Measurements from ENCODE around the gene STK39. TPM values are rescaled to one million over a fixed set of nuclear protein-coding genes. Genes with fewer than 3 reads are reported as not detected.

Gene STK39
- total RNA-seq, 1 experiment from 2014 or later = 22.5 TPM

DNA sequence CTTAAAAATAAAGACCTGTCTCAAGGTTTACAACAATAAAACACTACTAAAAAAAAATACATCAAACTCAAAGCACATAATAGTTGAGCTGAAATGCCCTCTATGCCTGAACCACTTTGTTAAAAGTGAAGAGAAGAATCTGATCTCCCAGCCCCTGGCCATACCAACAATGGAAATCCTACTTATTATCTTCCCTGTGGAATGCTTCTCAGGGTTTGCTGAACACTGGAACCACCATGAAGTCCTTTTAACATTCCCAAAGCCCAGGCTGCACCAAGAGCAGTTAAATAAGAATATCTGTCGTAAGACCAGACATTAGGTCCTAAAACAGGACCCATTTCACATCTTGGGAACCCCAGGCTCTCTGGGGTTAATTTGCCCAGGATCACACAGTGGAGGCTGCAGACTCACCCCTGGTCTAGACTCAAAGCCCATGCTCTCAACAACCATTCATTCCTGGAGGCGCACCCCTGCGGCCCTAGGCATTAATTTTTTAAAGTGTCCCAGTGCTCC is 285.8 kb downstream of the STK39 start:
- DNase-seq (ENCODE audit: low read depth) = no peak

DNA sequence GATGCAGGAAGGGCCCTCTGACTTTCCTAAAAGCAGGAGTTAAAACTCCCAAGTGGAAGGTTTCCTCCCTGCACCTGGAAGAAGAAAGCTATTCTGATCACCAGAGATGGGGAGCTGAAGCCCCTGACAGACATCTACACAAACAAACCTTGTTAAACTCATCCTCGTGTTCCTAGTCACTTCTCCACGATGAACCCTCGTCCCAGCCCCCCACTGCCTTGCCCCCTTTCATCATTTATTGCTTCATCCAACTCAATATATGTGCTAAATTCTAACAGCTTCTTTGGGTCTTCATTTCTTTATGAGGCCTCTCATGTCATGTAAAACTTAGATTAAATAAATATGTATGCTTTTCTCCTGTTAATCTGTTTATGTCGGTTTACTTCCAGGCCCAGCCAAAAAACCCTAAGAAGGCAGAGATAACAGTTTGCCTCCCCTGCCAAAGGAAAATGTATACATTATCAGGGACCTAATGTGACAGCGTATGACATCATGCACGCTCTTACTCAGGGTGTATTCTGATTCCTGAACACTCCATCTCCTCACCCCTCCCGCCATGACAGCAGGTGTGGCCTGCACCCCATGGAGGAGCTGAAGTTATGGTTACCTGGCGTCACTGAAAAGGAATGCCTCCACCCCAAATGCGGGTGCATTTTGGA is 287.2 kb downstream of the STK39 start:
- DNase-seq (ENCODE audit: low read depth) = no peak

DNA sequence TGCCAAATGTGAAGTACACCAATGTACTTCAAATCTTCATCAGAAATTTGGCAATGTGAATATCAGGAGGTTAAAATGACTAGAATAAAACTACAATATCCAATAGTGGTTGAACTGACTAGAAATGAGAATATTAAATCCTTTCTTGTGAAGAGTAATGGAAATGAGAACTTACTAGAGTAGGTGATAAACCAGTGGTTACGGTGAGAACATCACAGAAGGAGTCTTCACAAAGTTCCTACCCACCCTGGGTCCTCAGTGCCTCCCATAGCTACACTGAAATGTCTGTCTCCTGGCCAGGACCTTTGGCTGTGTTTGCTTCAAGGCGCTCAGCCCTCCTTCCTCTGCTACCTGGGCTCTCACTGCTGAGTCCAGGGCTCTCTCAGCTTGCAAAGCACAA is 289.7 kb downstream of the STK39 start:
- no peak for DNase-seq (ENCODE audit: low read depth)

DNA sequence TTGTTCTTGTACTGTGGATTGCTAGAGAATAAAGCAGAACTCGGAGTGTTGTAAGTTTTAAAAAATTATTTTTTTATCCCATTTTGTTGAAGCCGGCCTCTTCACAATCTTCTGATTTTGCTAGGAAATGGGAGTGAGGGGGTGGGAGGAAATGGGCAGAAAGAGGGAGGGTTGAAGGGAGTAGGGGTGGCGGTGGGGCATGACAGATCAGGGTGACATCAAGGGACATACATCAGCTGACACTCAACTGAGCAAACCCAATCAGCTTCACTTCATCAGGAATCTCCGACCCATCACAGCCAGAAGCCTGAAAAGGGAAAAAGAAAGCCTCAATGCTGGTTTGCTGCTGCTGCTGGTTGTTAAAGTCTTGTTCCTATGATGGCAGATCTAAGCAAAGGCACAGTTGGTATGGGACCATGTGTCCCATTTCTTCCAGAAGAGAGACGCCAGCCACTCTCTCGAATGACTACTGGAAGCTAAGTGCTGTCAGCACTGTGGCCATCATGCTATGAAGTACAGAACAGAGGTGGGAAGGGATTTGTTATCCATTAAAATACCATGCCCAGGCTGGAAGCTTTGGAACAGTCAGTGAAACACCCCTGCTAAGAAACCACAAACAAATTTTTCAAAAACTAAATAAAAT is 292.0 kb downstream of the STK39 start:
- DNase-seq (ENCODE audit: low read depth) = no peak

DNA sequence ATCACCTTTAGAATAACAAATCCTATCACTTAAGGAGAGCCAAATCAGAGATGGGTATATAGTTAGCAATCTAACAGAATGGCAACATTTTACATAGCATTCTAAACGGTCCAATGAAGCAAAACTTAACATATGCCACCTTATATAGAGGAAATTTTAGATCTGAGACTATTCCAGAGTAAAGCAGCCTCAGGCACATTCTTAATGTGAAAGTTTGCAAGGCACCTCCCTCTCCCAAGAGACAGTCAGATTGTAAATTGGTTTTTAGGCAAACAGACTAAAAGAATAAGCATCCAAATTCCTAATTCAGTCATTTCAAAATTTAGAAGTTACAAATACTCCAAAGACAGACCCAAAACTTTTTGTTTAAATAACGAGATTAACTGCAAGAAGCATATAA is 292.9 kb downstream of the STK39 start:
- DNase-seq (ENCODE audit: low read depth) = no peak

DNA sequence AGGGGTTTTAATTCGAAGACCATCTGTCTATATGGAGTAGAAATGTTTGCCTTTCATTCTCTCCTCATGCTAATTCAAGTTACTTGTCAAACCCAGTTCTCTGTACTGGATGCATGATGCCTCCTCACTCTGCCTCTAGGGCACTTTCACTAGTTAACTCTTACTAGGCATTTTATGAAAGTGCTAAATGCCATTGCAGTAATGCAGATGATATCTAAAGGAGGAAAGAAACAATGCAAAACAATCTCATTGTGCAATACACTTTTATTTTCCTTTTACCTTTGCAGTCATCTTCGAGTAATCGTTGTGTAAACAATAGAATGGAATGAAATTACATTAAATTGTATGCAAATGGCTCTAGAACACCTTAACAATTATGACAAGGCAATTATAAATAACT is 293.6 kb downstream of the STK39 start:
- no peak for DNase-seq (ENCODE audit: low read depth)

DNA sequence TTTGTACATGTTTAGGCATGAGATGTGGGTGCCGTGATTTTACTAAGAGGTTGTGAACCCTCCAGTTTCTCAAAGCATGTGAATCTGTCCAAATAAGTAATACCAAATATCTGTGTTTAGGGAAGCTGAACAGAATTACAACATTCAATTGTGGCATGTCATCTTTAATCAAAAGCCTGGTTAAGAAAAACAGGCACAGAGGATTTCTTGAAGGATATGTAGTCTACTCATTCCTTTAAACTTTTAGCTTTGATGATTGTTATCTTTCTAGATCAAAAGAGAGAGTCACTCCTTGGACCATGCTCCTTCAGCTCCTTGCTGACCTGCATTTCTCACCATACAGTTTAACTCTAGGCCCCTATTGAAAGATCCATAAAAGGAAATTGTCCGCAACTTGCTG is 296.8 kb downstream of the STK39 start:
- no peak for DNase-seq (ENCODE audit: low read depth)

DNA sequence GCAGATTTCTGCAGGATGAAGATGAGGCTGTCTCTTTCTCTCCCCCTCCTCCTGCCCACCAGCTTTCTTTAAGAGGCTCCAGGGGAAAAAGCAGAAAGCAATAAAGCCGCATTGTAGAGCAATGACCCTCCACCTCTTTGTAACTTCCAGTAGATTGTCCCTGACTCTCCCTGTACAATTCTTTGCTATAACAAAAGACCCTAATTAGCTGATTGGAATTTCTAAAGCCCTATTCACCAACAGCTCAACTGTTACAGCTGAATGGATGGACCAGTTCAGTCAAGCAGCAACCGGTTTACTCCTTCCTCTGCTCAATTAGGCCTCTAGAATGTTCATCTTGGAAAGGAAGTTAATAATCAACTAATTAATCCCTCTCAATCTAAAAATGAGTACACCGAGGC is 301.0 kb downstream of the STK39 start:
- no peak for DNase-seq (ENCODE audit: low read depth)

DNA sequence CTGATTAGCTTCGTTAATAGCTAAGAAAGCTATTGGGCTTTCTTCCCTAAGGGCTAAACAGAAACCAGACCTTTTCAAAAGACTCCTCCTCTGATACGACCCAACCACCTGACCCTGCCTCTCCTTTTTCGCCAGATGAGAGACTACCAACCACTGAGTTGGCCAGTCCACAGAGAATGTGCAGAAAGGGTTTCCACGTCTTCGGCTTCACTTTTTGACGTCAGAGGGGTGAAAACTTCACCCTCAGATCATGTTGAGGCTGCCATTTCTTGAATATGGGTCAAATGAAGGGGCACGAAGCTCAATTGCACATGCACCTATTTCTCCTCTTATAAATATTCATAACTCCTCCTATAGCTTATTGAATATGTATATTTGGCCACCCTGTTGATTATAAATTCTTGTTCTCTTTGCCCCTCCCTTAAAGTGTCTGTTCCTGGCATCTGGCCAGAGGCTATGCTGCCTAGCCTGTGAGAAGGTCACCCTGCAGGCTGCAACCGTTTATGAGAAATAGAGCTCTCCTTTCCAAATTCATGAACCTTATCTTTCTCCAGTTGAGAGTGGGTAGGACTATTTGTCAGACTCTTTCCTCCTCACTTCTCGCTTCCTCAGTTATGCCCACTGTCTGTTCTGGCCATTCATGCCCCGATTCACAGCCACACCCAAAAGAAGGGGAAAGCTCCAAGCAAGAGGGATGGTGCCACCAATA is 301.6 kb downstream of the STK39 start:
- no peak for DNase-seq (ENCODE audit: low read depth)

DNA sequence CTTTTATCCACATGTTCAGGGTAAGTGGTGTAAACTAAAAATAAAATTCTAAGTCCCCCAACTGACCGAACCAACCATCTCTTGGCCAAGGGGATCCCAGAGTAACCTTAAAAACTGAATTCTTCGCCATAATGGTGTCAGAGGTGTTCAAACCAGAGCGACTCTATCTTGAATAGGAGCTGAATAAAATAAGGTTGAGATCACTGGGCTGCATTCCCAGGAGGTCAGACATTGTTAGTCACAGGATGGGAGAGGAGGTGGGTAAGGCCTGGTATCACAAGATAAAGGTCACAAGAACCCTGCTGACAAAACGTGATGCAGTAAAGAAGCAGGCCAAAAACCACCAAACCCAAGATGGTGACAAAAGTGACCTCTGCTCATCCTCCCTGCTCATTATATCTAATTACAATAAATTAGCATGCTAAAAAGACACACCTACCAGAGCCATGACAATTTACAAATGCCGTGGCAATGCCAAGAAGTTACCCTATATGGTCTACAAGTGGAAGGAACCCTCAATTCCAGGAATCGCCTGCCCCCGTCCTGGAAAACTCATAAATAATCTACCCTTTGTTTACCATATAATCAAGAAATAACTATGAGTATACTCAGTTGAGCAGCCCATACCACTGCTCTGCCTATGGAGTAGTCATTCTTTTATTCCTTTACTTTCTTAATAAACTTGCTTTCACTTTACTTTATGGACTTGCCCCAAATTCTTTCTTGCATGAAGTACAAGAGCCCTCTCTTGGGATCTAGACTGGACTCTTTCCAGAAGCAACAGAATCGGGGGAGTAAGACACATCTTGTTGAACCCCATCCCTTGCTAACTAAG is 302.4 kb downstream of the STK39 start:
- DNase-seq (ENCODE audit: low read depth) = peak; percentile 16

DNA sequence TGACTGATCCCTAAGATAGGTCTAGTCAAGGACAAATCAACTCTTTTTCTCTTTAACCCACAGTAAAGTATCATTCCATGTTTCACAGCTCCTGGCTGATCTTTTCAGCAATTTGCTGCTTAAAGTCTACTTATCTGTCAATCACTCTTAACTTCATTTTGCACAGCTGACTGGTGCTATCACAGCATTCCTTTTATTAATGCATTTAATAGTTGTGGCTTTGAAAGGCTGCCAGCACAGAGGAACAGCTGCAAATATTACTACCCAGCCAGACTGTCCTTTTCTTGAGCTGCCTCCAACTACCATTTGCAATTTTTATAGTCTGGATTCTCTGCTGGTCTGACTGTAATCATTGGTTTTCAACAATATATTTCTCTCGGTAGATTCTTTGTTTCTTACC is 303.5 kb downstream of the STK39 start:
- DNase-seq (ENCODE audit: low read depth) = no peak

DNA sequence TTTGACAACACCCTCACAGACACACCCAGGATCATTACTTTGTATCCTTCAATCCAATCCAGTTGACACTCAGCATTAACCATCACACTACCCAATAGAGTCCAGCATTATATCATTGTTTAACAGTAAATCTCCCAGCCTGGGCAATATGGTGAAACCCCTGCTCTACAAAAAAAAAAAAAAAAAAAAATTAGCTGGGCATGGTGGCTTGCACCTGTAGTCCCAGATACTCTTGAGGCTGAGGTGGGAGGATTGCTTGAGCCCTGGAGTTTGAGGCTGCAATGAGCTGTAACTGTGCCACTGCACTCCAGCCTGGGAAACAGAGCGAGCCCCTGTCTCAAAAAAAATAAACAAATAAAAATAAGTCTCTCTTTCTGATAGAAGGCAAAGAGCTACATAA is 304.0 kb downstream of the STK39 start:
- no peak for DNase-seq (ENCODE audit: low read depth)

DNA sequence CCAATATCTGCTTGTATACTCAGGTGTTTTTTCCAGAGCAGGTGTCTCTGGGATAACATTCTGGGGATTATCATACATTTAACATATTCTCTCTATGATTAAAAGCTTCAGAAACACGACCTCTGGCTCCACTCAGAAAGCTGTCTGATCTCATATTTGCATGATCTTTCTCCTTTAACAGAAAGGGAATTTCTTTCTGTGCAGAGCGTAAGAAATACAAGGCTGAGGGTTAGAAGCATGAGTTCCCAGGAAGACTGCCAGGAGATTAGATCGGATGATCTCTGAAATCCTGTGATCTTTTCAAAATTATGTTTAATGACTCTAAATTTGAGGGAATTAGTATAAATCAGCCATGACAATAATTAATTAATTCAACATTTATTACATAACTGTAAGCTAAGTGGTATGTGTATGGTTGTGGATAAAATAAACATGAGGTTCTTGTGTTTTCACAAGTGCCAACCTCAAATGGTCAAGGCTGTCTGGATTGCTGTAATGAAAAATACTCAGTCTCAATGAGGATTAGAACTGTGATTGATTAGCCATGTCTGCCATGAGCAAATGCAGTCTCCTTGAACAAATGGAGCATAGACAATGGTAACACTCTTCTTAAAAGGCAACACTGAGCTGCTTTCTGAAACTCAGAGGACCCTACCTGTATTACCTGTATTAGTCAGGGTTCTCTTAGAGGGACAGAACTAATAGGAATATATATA is 304.9 kb downstream of the STK39 start:
- no peak for DNase-seq (ENCODE audit: low read depth)

DNA sequence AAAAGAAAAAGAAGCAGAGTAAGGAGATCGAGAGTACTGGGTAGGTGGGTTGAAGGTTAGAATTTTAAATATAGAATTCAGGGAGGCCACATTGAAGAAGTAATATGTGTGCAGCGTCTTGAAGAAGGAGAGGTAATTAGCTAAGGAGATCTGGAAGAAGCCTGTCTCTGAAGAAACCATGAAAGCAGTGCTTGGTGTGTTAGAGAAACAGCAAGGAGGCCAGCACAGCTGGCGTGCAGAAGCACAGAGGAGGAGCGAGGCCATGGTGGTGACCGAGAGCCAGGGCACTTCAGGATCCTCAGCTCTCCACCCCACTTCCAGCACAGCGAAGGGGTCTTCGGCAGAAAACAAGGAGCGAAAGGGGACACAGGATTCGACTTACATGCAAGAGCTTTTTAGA is 305.8 kb downstream of the STK39 start:
- no peak for DNase-seq (ENCODE audit: low read depth)

DNA sequence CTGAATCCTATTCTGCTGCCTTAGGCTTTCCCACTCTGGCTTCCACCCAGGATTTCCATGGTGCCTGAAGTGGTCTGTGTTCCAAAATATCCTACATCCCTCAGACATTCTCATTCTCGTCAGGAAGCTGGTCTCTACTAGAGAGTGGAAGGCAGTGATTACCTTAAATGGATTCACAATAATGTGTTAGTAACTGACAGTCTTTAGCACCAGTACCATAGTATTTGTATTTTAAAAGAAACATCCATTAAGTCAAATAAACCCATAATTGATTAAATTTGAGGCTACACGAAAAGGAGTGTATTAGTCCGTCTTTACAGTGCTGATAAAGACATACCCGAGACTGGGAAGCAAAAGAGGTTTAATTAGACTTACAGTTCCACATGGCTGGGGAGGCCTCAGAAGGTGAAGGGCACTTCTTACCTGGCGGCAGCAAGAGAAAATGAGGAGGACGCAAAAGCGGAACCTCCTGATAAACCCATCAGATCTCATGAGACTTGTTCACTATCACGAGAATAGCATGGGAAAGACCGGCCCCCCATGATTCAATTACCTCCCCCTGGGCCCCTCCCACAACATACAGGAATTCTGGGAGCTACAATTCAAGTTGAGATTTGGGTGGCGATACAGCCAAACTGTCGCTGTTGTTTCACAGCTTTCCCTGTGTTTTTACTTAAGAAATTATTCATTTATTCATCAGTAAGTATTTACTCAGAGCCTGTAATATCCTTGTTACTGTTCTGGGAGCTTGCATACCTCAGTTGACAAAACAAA is 306.5 kb downstream of the STK39 start:
- no peak for DNase-seq (ENCODE audit: low read depth)

DNA sequence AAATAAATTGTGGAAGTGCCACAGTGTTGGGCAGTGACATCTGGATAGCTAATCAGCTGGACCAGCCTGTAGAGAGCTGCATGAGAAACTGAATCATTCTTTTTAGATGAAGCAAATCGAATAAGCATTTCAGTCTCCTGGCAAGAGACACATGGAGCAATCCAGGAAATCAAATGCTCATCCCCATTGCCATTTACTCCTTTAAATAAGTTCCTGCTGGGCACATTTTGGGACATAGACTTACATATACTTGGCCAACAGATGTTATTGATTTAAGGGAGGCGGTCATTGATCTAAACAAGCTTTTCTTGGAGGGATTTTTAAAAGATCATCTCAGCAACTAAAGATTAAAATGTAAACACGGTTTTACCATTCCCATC is 307.1 kb downstream of the STK39 start:
- DNase-seq (ENCODE audit: low read depth) = no peak

DNA sequence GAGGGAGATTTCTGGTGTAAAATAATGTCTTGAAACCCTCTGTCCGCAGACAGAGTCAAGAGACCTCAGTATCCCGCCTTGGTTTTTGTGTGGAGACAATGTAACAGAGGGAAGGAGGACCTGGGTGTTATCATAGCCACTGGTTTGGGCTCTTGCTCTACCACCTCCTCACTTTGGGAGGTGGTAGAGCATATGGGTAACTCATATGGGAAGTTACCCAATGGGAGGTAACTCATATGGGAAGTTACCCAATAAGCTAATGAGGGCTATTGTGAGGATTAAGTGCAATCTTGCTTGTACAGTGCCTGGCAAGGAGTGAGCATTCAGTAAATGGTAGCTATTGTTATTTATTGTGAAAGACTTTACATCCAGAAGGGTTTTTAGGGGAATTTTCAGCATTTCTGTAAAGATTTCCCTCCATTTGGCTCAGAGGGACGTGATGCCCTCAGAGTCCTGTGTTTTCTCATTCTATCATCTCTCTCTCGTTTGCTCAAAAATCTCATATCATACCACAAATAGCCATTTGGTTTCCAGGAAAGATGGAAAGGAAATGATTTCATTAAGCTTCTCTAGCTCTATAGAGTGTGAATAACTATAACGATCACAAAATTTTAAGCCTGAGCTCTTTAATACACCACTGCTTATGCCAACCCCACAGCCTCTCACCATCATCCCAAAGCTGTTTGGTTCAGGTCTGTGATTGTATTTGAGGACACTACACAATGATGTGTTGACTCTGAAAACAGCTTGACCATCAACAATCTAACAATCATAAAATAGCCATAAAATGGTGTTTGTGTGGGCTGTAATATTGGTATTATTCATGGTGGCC is 307.7 kb downstream of the STK39 start:
- no peak for DNase-seq (ENCODE audit: low read depth)

DNA sequence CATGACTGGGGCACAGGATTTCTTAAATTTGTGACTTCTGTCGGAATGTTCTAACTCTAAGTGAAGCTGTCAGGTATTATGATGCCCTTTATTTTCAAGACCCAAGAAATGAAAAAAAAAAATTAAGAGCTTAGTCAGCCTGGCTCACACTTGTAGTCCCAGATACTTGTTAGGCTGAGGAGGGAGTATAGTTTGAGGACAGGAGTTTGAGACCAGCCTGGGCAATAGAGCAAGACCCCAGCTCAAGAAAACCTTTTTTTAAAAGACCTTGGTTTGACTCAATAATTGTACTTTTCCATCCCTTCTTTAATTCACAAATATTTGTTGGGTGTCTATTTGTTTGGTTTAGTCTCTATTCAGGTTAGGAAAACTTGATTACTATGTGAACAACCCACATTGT is 310.0 kb downstream of the STK39 start:
- DNase-seq (ENCODE audit: low read depth) = no peak

DNA sequence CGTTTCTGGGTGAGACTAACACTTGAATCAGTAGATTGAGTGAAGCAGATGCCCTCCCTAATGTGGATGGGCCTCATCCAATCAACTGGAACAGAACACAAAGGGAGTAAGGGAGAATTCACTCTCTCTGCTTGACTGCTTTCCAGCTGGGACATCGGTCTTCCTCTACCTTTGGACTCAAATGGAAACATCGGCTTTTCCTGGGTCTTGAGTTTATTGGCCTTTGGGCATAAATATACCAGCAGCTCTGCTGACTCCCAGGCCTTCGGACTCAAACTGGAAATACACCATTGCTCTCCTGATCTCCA is 311.6 kb downstream of the STK39 start:
- DNase-seq (ENCODE audit: low read depth) = no peak
